GM19328 (cell line): ENCODE measurements around the gene PIP4P1.

ENCODE experiments used
- ATAC-seq: cut with Tn5 transposase; IDR thresholded peaks from one replicate; pipeline ENCODE4 v1.9.1; 2021; ENCODE audit warnings: mild to moderate bottlenecking, moderate library complexity; ENCODE audit not compliant: unreplicated experiment

The PIP4P1 gene

GRCh38 chr14:20412411-20412810 lies 48.8 kb downstream of the PIP4P1 start:
- ATAC-seq = peak; percentile 50

- ATAC-seq = no peak
Measured at GRCh38 chr14:20409226-20409625, 52.0 kb downstream of the PIP4P1 start.
